OCI-LY3 (cell line): Measurements from ENCODE around the gene TCF20.

Experiments
- H2AFZ ChIP-seq: fragments of 200-600, 300-600 bp; shearing (Covaris generic); 2 replicates; pipeline ENCODE4 v1.6.0; 2014; ENCODE audit warnings: antibody characterized with exemption, low read depth, low read length
- H3K27ac ChIP-seq: fragments of 200-600, 300-600 bp; sonication (generic); 2 replicates; pipeline ENCODE4 v1.5.1; 2014; ENCODE audit warnings: mild to moderate bottlenecking, low read length, moderate library complexity, mixed read lengths
- H3K27me3 ChIP-seq: fragments of 200-600, 300-600 bp; sonication (generic); 2 replicates; pipeline ENCODE4 v1.6.1; 2014; ENCODE audit warnings: low read depth, low read length, mixed read lengths
- H3K36me3 ChIP-seq: fragments of 200-600, 300-600 bp; sonication (generic); replicated peaks from 2 replicates; pipeline ENCODE3; 2014; ENCODE audit warnings: low read depth, low read length, mixed read lengths
- H3K4me1 ChIP-seq: fragments of 300-600, 200-600 bp; sonication (generic); 2 replicates; pipeline ENCODE4 v1.6.1; 2014; ENCODE audit warnings: low read length, mixed read lengths
- H3K4me2 ChIP-seq: fragments of 200-600, 300-600 bp; sonication (generic); 2 replicates; pipeline ENCODE4 v1.6.1; 2014; ENCODE audit warnings: low read length, mixed read lengths
- H3K4me3 ChIP-seq: fragments of 300-600, 200-600 bp; sonication (generic); 2 replicates; pipeline ENCODE4 v1.5.1; 2014; ENCODE audit warnings: antibody characterized with exemption, mild to moderate bottlenecking, low read length, moderate library complexity
- H3K79me2 ChIP-seq: fragments of 300-600, 200-600 bp; shearing (Covaris generic); 2 replicates; pipeline ENCODE4 v1.6.1; 2014; ENCODE audit warnings: mild to moderate bottlenecking, low read length, mixed read lengths
- H3K9ac ChIP-seq: fragments of 300-600, 200-600 bp; shearing (Covaris generic); 2 replicates; pipeline ENCODE4 v1.6.0; 2014; ENCODE audit warnings: mild to moderate bottlenecking, low read length, moderate library complexity
- H3K9me3 ChIP-seq: fragments of 200-600, 300-600 bp; shearing (Covaris generic); 2 replicates; pipeline ENCODE4 v1.6.1; 2014; ENCODE audit warnings: low read length, mixed read lengths; ENCODE audit not compliant: insufficient read depth
- H4K20me1 ChIP-seq: fragments of 200-600, 300-600 bp; sonication (generic); 2 replicates; pipeline ENCODE4 v1.6.1; 2016; ENCODE audit warnings: low read length, mixed read lengths; ENCODE audit not compliant: insufficient read depth
- CTCF ChIP-seq: fragments of 200-600, 300-600 bp; sonication (generic); IDR thresholded peaks from 2 replicates; pipeline ENCODE4 v1.5.1; 2014; ENCODE audit warnings: antibody characterized with exemption, low read length, low read depth
- EZH2phosphoT487 ChIP-seq: fragments of 200-600 bp; shearing (Covaris generic); IDR thresholded peaks from 2 replicates; pipeline ENCODE4 v1.6.1; 2018; ENCODE audit warnings: antibody characterized with exemption, mixed run types, low read depth

The TCF20 gene

GRCh38 chr22:42317008-42317407, 46.6 kb upstream of the TCF20 start:
- Histone ChIP-seq H3K4me2 (peak overlapping the region; percentile 53), H3K4me3 (0 out of 2 replicates have a peak overlapping the region, but pooled peaks have one; percentile 8), H3K36me3 (no peaks in the 10 kb centered on the region), H3K79me2 (no peaks in the 10 kb centered on the region), H4K20me1 (no peaks in the 10 kb centered on the region), H3K27me3 (peaks cover 27% of the 10 kb centered on the region; the same call in 1 of the 2 replicates), H3K27ac (no peak overlapping the region), H3K9me3 (no peaks in the 10 kb centered on the region), H3K9ac (no peak overlapping the region), H2AFZ (no peak overlapping the region; the same call in 1 of the 2 replicates), H3K4me1 (peaks cover 12% of the 10 kb centered on the region)
- TF ChIP-seq EZH2phosphoT487 (no peak), CTCF (no peak)

GRCh38 chr22:42315392-42315756, 44.9 kb upstream of the TCF20 start:
- Histone ChIP-seq H3K4me3 (no peak overlapping the region), H3K9ac (no peak overlapping the region), H2AFZ (no peak overlapping the region), H4K20me1 (no peaks in the 10 kb centered on the region), H3K4me2 (no peak overlapping the region), H3K27ac (no peak overlapping the region), H3K27me3 (peaks cover 27% of the 10 kb centered on the region; the same call in 1 of the 2 replicates), H3K4me1 (peaks cover 12% of the 10 kb centered on the region), H3K36me3 (no peaks in the 10 kb centered on the region), H3K79me2 (no peaks in the 10 kb centered on the region), H3K9me3 (no peaks in the 10 kb centered on the region)
- TF ChIP-seq EZH2phosphoT487 (no peak), CTCF (no peak)

- Histone ChIP-seq H3K27me3 (peaks cover 27% of the 10 kb centered on the region; the same call in 1 of the 2 replicates), H3K4me3 (no peak overlapping the region), H2AFZ (no peak overlapping the region), H3K9me3 (no peaks in the 10 kb centered on the region), H3K36me3 (no peaks in the 10 kb centered on the region), H3K9ac (no peak overlapping the region), H4K20me1 (no peaks in the 10 kb centered on the region), H3K79me2 (no peaks in the 10 kb centered on the region), H3K4me1 (peaks cover 12% of the 10 kb centered on the region), H3K4me2 (no peak overlapping the region), H3K27ac (no peak overlapping the region)
- TF ChIP-seq EZH2phosphoT487, result no peak
- TF ChIP-seq CTCF, result no peak
These were observed 44.4 kb upstream of the TCF20 start for GRCh38 chr22:42314709-42315391.

- TF ChIP-seq CTCF, result peak; percentile 49
- TF ChIP-seq EZH2phosphoT487, result no peak
- Histone ChIP-seq H3K9ac (no peak overlapping the region), H3K27ac (no peak overlapping the region), H2AFZ (no peak overlapping the region), H4K20me1 (no peaks in the 10 kb centered on the region), H3K36me3 (no peaks in the 10 kb centered on the region), H3K4me2 (no peak overlapping the region), H3K4me1 (peaks cover 12% of the 10 kb centered on the region), H3K9me3 (no peaks in the 10 kb centered on the region), H3K4me3 (no peak overlapping the region), H3K27me3 (peaks cover 27% of the 10 kb centered on the region; the same call in 1 of the 2 replicates), H3K79me2 (no peaks in the 10 kb centered on the region)
These were observed 43.5 kb upstream of the TCF20 start for GRCh38 chr22:42313804-42314581.
